Bronchial epithelial cell (primary cell): Measurements from ENCODE around the gene PDK1. TPM values are rescaled to one million over a fixed set of nuclear protein-coding genes. Genes with fewer than 3 reads are reported as not detected.

Experiments
- DNase-seq: peaks from one replicate; pipeline ENCODE4 v3.0.0-alpha.2; 2010; ENCODE audit warnings: low read depth
- FAIRE-seq: peaks from 2 replicates; lab custom pipeline; 2011; peaks lifted over from hg19 to GRCh38; lab: Jason Lieb, UNC
- H3K27me3 ChIP-seq: 2 replicates; pipeline ENCODE4 v1.5.1; 2011; ENCODE audit warnings: low read length; ENCODE audit not compliant: control insufficient read depth, insufficient read depth
- H3K36me3 ChIP-seq: 2 replicates; pipeline ENCODE4 v1.5.1; 2011; ENCODE audit warnings: low read length; ENCODE audit not compliant: control insufficient read depth, insufficient read depth
- H3K4me3 ChIP-seq: 2 replicates; pipeline ENCODE4 v1.5.1; 2011; ENCODE audit warnings: mild to moderate bottlenecking, low read depth, low read length, control low read depth
- total RNA-seq: library from RNA; depleted of rRNA; stranded (reverse); fragments of >200 nt; gene quantifications from 2 replicates; pipeline ENCODE4 v1.2.1, GENCODE V29; 2014
- TF ChIP-seq, protein P1 (sequence below): IDR thresholded peaks from 2 replicates; pipeline ENCODE4 v1.5.1; 2011; ENCODE audit warnings: mild to moderate bottlenecking, moderate library complexity, low read length, control low read depth, inconsistent platforms; ENCODE audit not compliant: insufficient read depth, severe bottlenecking

The PDK1 gene
- total RNA-seq, 1 donor from 2014 or later, result 18.4 TPM

DNA sequence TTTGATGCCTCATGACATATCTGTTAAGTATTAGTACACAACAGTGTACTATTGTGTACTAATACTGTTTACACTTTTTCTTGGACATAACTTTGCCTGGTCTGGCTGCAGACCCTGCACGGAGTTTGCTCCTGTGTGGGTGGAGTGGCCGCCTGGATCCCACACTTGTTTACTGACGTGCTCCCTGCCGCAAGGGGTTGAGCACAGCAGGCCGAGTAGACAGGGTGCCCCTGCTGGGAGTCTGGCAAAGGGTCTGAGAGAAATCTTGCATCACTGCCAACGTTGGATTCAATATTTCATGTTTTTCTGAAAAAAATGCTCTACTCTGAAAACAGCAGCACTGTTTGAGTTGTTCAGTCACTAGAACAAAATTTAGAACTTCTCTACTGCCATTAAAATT, 59.0 kb downstream of the PDK1 start:
- H3K4me3 ChIP-seq, result no peak overlapping the region
- TF ChIP-seq, protein P1, sequence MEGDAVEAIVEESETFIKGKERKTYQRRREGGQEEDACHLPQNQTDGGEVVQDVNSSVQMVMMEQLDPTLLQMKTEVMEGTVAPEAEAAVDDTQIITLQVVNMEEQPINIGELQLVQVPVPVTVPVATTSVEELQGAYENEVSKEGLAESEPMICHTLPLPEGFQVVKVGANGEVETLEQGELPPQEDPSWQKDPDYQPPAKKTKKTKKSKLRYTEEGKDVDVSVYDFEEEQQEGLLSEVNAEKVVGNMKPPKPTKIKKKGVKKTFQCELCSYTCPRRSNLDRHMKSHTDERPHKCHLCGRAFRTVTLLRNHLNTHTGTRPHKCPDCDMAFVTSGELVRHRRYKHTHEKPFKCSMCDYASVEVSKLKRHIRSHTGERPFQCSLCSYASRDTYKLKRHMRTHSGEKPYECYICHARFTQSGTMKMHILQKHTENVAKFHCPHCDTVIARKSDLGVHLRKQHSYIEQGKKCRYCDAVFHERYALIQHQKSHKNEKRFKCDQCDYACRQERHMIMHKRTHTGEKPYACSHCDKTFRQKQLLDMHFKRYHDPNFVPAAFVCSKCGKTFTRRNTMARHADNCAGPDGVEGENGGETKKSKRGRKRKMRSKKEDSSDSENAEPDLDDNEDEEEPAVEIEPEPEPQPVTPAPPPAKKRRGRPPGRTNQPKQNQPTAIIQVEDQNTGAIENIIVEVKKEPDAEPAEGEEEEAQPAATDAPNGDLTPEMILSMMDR, result no peak
- peaks cover 9% of the 10 kb centered on the region for H3K36me3 ChIP-seq
- H3K27me3 ChIP-seq, result no peaks in the 10 kb centered on the region
- no peak for DNase-seq
- FAIRE-seq, result no peak

DNA sequence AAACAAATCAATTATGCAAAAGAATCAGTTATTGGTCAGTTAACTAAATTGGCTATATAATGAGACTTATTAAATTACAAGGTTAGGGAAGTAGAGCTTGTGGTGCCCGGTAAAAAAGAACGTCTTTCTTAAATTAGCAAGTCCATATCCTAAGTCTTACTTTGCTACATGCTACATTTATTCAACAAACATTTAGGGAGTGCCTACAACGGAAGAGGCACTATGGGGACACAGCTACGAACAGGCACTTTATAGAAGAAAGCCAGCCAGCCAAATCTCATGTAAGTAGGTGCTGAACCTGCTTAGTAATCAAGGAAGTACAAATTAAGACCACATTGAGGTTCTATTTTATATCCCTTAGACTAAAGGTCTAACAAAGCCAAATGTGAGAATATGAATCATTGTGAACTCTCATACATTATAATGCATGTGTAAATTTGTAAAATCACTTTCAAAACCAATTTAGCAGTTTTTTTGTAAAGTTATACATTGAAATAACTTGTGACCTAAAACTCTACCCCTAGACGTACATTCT, 59.9 kb downstream of the PDK1 start:
- TF ChIP-seq, protein P1, result no peak
- no peak for FAIRE-seq
- DNase-seq, result no peak
- peaks cover 9% of the 10 kb centered on the region for H3K36me3 ChIP-seq
- H3K4me3 ChIP-seq, result no peak overlapping the region
- H3K27me3 ChIP-seq, result no peaks in the 10 kb centered on the region

DNA sequence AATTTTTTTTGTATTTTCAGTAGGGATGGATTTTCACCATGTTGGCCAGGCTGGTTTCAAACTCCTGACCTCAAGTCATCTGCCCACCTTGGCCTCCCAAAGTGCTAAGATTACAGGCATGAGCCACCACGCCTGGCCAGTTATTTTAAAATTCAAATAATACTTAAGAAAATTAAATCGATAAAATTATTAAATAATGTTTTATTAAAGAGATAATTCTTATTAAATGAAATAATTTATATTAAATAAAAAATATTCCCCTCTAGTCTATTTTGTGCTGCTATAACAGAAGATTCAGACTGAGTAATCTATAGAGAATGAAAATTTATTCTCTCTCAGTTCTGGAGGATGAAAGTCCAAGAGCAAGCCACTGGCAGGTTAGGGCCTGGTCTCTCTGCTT, 61.2 kb downstream of the PDK1 start:
- FAIRE-seq (no peak), DNase-seq (no peak)
- Histone ChIP-seq H3K4me3 (no peak overlapping the region), H3K27me3 (no peaks in the 10 kb centered on the region), H3K36me3 (peaks cover 9% of the 10 kb centered on the region)
- TF ChIP-seq, protein P1, result no peak

DNA sequence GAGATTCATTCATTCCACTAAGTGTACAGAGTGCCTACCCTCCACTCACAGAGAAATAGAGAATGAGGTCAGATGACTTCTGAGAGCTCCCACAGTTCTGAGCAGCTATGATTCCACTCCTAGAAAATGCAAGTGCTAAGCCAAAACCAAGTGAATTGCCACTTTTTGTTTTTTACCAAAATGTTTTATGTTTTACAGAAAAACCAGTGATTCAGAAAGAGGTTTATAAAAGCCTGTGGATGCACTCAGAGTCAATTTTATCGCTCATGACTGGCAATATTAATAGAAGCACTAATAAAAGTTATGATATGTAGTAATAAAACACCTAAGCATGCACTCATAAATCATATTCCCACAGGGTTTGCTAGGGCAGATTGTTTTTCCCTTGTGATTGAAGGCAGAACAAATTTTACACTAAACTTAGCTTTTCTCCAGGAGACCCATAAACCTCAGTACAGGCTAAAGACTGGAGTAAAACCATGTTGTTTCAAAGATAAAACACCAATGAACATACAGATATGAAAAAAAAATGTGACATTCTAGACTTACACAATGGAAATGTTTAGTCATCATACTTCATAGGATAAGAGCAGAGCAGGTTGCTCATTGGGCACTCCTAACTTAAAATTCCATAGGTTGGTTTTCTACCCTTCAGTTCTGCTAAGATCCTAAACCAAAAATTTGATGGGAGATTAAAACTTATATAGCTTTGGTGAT, 67.5 kb downstream of the PDK1 start:
- FAIRE-seq (no peak), DNase-seq (no peak)
- H3K27me3 ChIP-seq, result no peaks in the 10 kb centered on the region
- TF ChIP-seq, protein P1, result no peak
- no peak overlapping the region for H3K4me3 ChIP-seq
- no peaks in the 10 kb centered on the region for H3K36me3 ChIP-seq

DNA sequence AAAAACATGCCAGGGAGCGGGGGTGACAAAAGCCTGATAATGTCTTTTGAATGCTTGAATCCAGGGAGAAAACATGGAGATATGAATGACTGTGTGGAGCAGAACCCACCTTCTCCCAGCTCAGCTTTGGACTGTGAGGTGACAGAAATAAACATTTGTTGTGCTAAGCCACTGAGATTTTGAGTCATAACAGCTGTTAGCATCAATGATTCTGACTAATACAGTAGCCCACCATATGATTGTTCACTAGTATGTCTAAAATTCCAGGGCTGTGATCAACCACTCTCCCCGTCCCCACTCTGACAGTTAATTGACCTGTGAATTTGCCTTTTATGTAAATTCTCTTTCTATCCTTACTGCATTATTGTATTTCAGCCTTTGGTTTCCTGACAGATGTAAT, 69.1 kb downstream of the PDK1 start:
- FAIRE-seq, result no peak
- TF ChIP-seq, protein P1, result no peak
- no peak overlapping the region for H3K4me3 ChIP-seq

More for the DNA sequence above, 69.1 kb downstream of the PDK1 start:
- DNase-seq, result no peak
- peaks cover 2% of the 10 kb centered on the region for H3K36me3 ChIP-seq
- H3K27me3 ChIP-seq, result no peaks in the 10 kb centered on the region
